OCI-LY1 (cell line): ENCODE data around the gene CDHR3.

Experiments used
- H2AFZ ChIP-seq: fragments of 200-600 bp; sonication (generic), shearing (Covaris generic); 2 replicates; pipeline ENCODE4 v1.6.0; 2014; ENCODE audit warnings: antibody characterized with exemption, mild to moderate bottlenecking, low read length
- H3F3A ChIP-seq: fragments of 200-600 bp; sonication (generic), shearing (Covaris generic); 2 replicates; pipeline ENCODE4 v1.6.0; 2014; ENCODE audit warnings: mild to moderate bottlenecking, antibody characterized with exemption, low read length, moderate library complexity; ENCODE audit not compliant: insufficient read depth
- H3K27ac ChIP-seq: fragments of 200-600 bp; sonication (generic); 2 replicates; pipeline ENCODE4 v1.5.1; 2014; ENCODE audit warnings: low read length, mixed run types, mild to moderate bottlenecking, low read depth; ENCODE audit not compliant: poor library complexity, severe bottlenecking
- H3K27me3 ChIP-seq: fragments of 200-600 bp; sonication (generic); 2 replicates; pipeline ENCODE4 v1.6.0; 2014; ENCODE audit warnings: antibody characterized with exemption, mild to moderate bottlenecking, low read length, moderate library complexity; ENCODE audit not compliant: insufficient read depth
- H3K36me3 ChIP-seq: fragments of 200-600 bp; sonication (generic); 2 replicates; pipeline ENCODE4 v1.6.1; 2014; ENCODE audit warnings: mild to moderate bottlenecking, antibody characterized with exemption, low read length, moderate library complexity, mixed read lengths; ENCODE audit not compliant: insufficient read depth
- H3K4me1 ChIP-seq: fragments of 200-600 bp; sonication (generic); 2 replicates; pipeline ENCODE4 v1.5.1; 2014; ENCODE audit warnings: mild to moderate bottlenecking, low read length, moderate library complexity; ENCODE audit not compliant: insufficient read depth, severe bottlenecking
- H3K4me2 ChIP-seq: fragments of 200-600 bp; sonication (generic), shearing (Covaris generic); 2 replicates; pipeline ENCODE4 v1.6.1; 2014; ENCODE audit warnings: low read length
- H3K4me3 ChIP-seq: fragments of 200-600 bp; sonication (generic); 2 replicates; pipeline ENCODE4 v1.5.1; 2014; ENCODE audit warnings: low read length, low read depth, mild to moderate bottlenecking, mixed read lengths; ENCODE audit not compliant: poor library complexity, severe bottlenecking
- H3K79me2 ChIP-seq: fragments of 200-600 bp; shearing (Covaris generic); 2 replicates; pipeline ENCODE4 v1.6.1; 2016; ENCODE audit warnings: mixed run types, low read length, mixed read lengths; ENCODE audit not compliant: insufficient read depth
- H3K9ac ChIP-seq: fragments of 200-600 bp; sonication (generic), shearing (Covaris generic); 2 replicates; pipeline ENCODE4 v1.6.1; 2014; ENCODE audit warnings: mild to moderate bottlenecking, low read length, mixed read lengths
- H3K9me2 ChIP-seq: fragments of 200-600 bp; sonication (generic), shearing (Covaris generic); 2 replicates; pipeline ENCODE4 v1.6.1; 2014; ENCODE audit warnings: low read depth, mild to moderate bottlenecking, low read length, mixed read lengths
- H3K9me3 ChIP-seq: fragments of 200-600 bp; shearing (Covaris generic); 2 replicates; pipeline ENCODE4 v1.6.1; 2014; ENCODE audit warnings: low read length, mixed read lengths
- H4K20me1 ChIP-seq: fragments of 200-600 bp; sonication (generic), shearing (Covaris generic); 2 replicates; pipeline ENCODE4 v1.6.0; 2016; ENCODE audit warnings: mild to moderate bottlenecking, low read length; ENCODE audit not compliant: insufficient read depth
- EZH2 ChIP-seq: fragments of 200-600 bp; sonication (generic), shearing (Covaris generic); IDR thresholded peaks from 2 replicates; pipeline ENCODE4 v1.8.0; 2017; ENCODE audit warnings: borderline replicate concordance, mixed run types, mild to moderate bottlenecking, antibody characterized with exemption, low read length, moderate library complexity, mixed read lengths
- TF ChIP-seq, protein P1 (sequence below): fragments of 200-600 bp; sonication (generic), shearing (Covaris generic); IDR thresholded peaks from 2 replicates; pipeline ENCODE4 v1.5.1; 2017; ENCODE audit warnings: mild to moderate bottlenecking, antibody characterized with exemption, low read length, moderate library complexity, mixed read lengths

Gene CDHR3

DNA sequence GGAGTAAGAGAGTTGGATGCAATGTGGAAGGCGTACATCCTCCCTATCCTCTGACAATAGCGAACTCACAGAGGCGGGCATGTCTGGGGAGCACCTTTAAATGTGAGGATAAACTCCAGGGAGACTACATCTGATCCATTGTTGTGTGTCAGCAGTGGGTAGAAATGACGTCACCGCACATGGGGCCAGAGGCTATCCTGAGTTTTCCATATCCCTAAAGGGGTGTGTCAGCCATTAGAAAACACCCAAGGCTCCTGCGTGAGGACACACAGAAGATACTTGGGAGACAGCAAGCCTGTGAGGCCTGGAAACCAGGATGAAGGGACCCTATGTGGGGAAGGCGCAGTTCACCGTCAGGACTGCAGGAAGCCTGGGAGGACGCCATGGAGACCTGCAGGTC lies 17.2 kb upstream of the CDHR3 start:
- Histone ChIP-seq H3K36me3 (no peaks in the 10 kb centered on the region), H3K9me2 (no peaks in the 10 kb centered on the region), H3K4me2 (no peak overlapping the region), H2AFZ (no peak overlapping the region), H3F3A (no peaks in the 10 kb centered on the region), H3K4me3 (no peak overlapping the region), H3K4me1 (no peaks in the 10 kb centered on the region), H3K9me3 (peaks cover under 1% of the 10 kb centered on the region; the same call in 1 of the 2 replicates), H3K27me3 (no peaks in the 10 kb centered on the region; the same call in 1 of the 2 replicates), H3K79me2 (no peaks in the 10 kb centered on the region), H4K20me1 (no peaks in the 10 kb centered on the region), H3K27ac (no peak overlapping the region), H3K9ac (no peak overlapping the region)
- TF ChIP-seq, protein P1, sequence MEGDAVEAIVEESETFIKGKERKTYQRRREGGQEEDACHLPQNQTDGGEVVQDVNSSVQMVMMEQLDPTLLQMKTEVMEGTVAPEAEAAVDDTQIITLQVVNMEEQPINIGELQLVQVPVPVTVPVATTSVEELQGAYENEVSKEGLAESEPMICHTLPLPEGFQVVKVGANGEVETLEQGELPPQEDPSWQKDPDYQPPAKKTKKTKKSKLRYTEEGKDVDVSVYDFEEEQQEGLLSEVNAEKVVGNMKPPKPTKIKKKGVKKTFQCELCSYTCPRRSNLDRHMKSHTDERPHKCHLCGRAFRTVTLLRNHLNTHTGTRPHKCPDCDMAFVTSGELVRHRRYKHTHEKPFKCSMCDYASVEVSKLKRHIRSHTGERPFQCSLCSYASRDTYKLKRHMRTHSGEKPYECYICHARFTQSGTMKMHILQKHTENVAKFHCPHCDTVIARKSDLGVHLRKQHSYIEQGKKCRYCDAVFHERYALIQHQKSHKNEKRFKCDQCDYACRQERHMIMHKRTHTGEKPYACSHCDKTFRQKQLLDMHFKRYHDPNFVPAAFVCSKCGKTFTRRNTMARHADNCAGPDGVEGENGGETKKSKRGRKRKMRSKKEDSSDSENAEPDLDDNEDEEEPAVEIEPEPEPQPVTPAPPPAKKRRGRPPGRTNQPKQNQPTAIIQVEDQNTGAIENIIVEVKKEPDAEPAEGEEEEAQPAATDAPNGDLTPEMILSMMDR: no peak
- no peak for TF ChIP-seq EZH2

DNA sequence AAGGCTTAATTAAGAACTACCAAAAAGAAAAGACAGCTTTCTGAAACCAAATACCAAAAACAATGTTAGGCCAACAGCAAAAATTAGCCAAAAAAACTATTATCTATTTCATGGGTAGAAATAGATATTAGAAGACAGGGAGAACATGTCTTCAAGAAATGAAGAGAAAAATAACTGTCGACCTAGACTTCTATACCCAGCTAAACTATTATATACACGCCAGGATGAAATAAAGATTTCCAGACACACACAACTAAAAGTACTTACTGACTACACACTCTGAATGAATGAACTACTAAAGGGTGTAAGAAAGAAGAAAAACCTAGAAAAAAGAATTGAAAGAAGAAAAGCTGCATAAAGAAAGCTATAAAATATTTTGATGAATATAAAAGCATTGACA lies 11.5 kb upstream of the CDHR3 start:
- TF ChIP-seq, protein P1: no peak
- TF ChIP-seq EZH2: no peak
- no peaks in the 10 kb centered on the region for H4K20me1 ChIP-seq
- peaks cover 2% of the 10 kb centered on the region; the same call in 1 of the 2 replicates for H3K9me2 ChIP-seq
- H3K9ac ChIP-seq: no peak overlapping the region
- no peaks in the 10 kb centered on the region for H3K79me2 ChIP-seq
- H3K4me1 ChIP-seq: no peaks in the 10 kb centered on the region
- H3K27ac ChIP-seq: no peak overlapping the region
- H2AFZ ChIP-seq: no peak overlapping the region
- H3K27me3 ChIP-seq: no peaks in the 10 kb centered on the region; the same call in 1 of the 2 replicates
- no peak overlapping the region for H3K4me3 ChIP-seq
- no peaks in the 10 kb centered on the region for H3F3A ChIP-seq
- peaks cover 12% of the 10 kb centered on the region for H3K9me3 ChIP-seq
- H3K4me2 ChIP-seq: no peak overlapping the region
- no peaks in the 10 kb centered on the region for H3K36me3 ChIP-seq

DNA sequence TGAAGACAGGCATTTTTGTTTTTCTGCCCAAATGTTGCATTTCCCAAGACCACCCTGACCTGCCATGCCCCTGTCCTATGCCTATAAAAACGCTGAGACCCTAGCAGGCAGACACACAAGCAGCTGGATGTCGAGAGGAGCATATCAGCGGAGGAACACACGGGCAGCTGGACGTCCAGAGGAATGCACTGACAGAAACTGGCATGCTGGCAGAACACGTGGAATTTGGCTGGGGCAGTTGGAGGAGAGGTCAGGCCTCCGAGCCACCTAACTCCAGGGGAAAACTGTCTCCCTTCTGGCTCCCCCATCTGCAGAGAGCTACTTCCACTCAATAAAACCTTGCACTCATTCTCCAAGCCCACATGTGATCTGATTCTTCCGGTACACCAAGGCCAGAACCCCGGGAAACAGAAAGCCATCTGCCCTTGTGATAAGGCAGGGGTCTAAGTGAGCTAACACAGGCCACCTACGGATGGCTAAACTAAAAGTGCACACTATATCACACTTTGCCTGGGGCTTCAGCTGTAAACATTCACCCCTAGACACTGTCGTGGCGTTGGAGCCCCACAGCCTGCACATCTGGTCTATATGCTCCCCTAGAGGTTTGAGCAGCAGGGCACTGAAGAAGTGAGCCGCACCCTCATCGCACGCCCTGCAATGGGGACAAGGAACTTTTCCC lies 10.0 kb upstream of the CDHR3 start:
- H3K9me3 ChIP-seq: peaks cover 12% of the 10 kb centered on the region
- no peaks in the 10 kb centered on the region for H4K20me1 ChIP-seq
- no peak overlapping the region for H3K9ac ChIP-seq
- H3K4me1 ChIP-seq: no peaks in the 10 kb centered on the region
- no peaks in the 10 kb centered on the region; the same call in 1 of the 2 replicates for H3K27me3 ChIP-seq
- no peaks in the 10 kb centered on the region for H3K36me3 ChIP-seq
- no peak overlapping the region for H2AFZ ChIP-seq
- H3K4me3 ChIP-seq: no peak overlapping the region
- H3F3A ChIP-seq: no peaks in the 10 kb centered on the region
- H3K27ac ChIP-seq: no peak overlapping the region
- H3K4me2 ChIP-seq: no peak overlapping the region
- no peak for TF ChIP-seq EZH2
- TF ChIP-seq, protein P1: no peak
- no peaks in the 10 kb centered on the region for H3K79me2 ChIP-seq
- peaks cover 2% of the 10 kb centered on the region; the same call in 1 of the 2 replicates for H3K9me2 ChIP-seq
